Panc1 (cell line): Measurements from ENCODE around the gene CNOT4.

ENCODE experiments used
- CTCF ChIP-seq: fragments of 450-650 bp; IDR thresholded peaks from 2 replicates; pipeline ENCODE4 v1.5.1; 2017; ENCODE audit warnings: mild to moderate bottlenecking
- POLR2AphosphoS5 ChIP-seq: IDR thresholded peaks from 2 replicates; pipeline ENCODE4 v1.6.1; 2012; ENCODE audit warnings: mild to moderate bottlenecking, low read depth, low read length, moderate library complexity
- REST ChIP-seq, 2 experiments: IDR thresholded peaks; 2 replicates each; pipeline ENCODE4 v1.6.1; 2011 to 2012; ENCODE audit warnings: low read depth in 2 of 2, control low read depth in 1 of 2, low read length in 1 of 2, mild to moderate bottlenecking in 1 of 2, moderate library complexity in 1 of 2; ENCODE audit not compliant: insufficient read depth in 1 of 2
- SIN3A ChIP-seq: IDR thresholded peaks from 2 replicates; pipeline ENCODE4 v1.6.1; 2012; ENCODE audit warnings: low read depth, mild to moderate bottlenecking, low read length, moderate library complexity, borderline replicate concordance; ENCODE audit not compliant: insufficient read depth
- TCF7L2 ChIP-seq: IDR thresholded peaks from 2 replicates; pipeline ENCODE4 v1.6.1; 2011; ENCODE audit warnings: mild to moderate bottlenecking, low read depth, low read length, inconsistent platforms

- TF ChIP-seq SIN3A (no peak), REST (IDR thresholded peaks at IDR 0.05; ENCODE audit: insufficient read depth in 1 of 2, low read depth in 2 of 2, low read length in 1 of 2) (no peak), CTCF (no peak), POLR2AphosphoS5 (no peak), TCF7L2 (no peak)
These were observed 8.8 kb upstream of the CNOT4 start for GRCh38 chr7:135518748-135519147.
